WERI-Rb-1 (cell line): ENCODE measurements around the gene GALNT9.
A peak's percentile ranks its signal among the peaks of the same experiment; 100 is the strongest.

Source experiments
- DNase-seq: peaks from one replicate; pipeline ENCODE4 v3.0.0-alpha.2; 2020
- H3K27ac ChIP-seq: fragments of 250-450 bp; sonication (Bioruptor Pico); 2 replicates; pipeline ENCODE4 v1.5.1; 2020; ENCODE audit warnings: mild to moderate bottlenecking, moderate library complexity
- H3K27me3 ChIP-seq: fragments of 250-450 bp; sonication (Bioruptor Pico); 2 replicates; pipeline ENCODE4 v1.5.1; 2021; ENCODE audit warnings: mild to moderate bottlenecking, low read depth, moderate library complexity; ENCODE audit not compliant: insufficient read depth, severe bottlenecking
- H3K36me3 ChIP-seq: fragments of 250-450 bp; sonication (Bioruptor Pico); 2 replicates; pipeline ENCODE4 v1.5.1; 2020; ENCODE audit warnings: mild to moderate bottlenecking, moderate library complexity
- H3K4me3 ChIP-seq: 2 replicates; pipeline ENCODE4 v1.5.1; 2011; ENCODE audit warnings: low read depth, mild to moderate bottlenecking, control low read depth, low read length
- H3K9me3 ChIP-seq: fragments of 250-450 bp; sonication (Bioruptor Pico); 2 replicates; pipeline ENCODE4 v1.5.1; 2021; ENCODE audit warnings: mild to moderate bottlenecking, moderate library complexity; ENCODE audit not compliant: severe bottlenecking
- TF ChIP-seq, protein P1 (sequence below): IDR thresholded peaks from 2 replicates; pipeline ENCODE4 v1.5.1; 2011; ENCODE audit warnings: low read depth, mild to moderate bottlenecking, control low read depth, inconsistent platforms, low read length

Gene GALNT9

DNA sequence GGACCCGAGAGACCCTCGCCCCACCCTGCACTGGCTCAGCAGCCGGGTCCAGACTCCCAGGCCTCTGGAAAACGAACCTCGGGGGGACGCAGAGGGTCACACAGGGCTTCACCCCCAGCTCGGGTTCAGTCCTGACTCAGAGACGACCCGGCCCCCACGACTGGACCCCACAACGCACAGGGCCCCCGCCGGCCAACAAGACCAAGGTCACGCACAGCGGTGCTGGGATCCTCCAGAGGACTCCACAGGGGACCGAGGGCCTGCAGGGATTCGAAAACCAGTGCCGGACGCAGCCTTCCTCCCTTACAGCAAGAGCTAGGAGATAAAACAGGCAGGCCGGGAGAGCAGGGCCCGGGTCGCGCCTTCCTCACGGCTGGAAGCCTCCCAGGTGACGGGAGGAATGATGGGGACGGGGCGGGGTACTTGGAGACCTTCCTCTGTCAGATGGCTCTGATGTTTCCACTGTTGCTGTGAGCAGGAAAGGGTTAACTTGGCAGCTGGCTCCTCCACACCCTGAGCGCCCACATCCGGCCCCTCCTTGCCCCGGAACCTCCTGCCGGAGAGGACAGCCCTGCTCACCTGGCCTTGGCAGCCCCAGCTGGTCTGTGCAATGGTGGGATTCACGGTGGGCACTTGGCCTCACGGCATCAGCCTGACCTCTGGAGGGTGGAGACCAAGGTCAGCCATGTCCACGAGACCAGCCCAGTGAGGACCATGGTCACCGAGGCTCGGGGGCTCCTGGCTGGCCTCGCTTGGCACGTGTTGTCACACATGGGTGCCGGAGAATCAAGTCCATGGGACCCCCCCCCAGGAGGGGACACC is 46.2 kb downstream of the GALNT9 start:
- H3K27ac ChIP-seq: peak overlapping the region; percentile 91
- DNase-seq: peak; percentile 87
- TF ChIP-seq, protein P1, sequence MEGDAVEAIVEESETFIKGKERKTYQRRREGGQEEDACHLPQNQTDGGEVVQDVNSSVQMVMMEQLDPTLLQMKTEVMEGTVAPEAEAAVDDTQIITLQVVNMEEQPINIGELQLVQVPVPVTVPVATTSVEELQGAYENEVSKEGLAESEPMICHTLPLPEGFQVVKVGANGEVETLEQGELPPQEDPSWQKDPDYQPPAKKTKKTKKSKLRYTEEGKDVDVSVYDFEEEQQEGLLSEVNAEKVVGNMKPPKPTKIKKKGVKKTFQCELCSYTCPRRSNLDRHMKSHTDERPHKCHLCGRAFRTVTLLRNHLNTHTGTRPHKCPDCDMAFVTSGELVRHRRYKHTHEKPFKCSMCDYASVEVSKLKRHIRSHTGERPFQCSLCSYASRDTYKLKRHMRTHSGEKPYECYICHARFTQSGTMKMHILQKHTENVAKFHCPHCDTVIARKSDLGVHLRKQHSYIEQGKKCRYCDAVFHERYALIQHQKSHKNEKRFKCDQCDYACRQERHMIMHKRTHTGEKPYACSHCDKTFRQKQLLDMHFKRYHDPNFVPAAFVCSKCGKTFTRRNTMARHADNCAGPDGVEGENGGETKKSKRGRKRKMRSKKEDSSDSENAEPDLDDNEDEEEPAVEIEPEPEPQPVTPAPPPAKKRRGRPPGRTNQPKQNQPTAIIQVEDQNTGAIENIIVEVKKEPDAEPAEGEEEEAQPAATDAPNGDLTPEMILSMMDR: no peak
- no peaks in the 10 kb centered on the region for H3K36me3 ChIP-seq
- H3K9me3 ChIP-seq: no peaks in the 10 kb centered on the region
- no peaks in the 10 kb centered on the region for H3K27me3 ChIP-seq
- peak overlapping the region; percentile 42 for H3K4me3 ChIP-seq

DNA sequence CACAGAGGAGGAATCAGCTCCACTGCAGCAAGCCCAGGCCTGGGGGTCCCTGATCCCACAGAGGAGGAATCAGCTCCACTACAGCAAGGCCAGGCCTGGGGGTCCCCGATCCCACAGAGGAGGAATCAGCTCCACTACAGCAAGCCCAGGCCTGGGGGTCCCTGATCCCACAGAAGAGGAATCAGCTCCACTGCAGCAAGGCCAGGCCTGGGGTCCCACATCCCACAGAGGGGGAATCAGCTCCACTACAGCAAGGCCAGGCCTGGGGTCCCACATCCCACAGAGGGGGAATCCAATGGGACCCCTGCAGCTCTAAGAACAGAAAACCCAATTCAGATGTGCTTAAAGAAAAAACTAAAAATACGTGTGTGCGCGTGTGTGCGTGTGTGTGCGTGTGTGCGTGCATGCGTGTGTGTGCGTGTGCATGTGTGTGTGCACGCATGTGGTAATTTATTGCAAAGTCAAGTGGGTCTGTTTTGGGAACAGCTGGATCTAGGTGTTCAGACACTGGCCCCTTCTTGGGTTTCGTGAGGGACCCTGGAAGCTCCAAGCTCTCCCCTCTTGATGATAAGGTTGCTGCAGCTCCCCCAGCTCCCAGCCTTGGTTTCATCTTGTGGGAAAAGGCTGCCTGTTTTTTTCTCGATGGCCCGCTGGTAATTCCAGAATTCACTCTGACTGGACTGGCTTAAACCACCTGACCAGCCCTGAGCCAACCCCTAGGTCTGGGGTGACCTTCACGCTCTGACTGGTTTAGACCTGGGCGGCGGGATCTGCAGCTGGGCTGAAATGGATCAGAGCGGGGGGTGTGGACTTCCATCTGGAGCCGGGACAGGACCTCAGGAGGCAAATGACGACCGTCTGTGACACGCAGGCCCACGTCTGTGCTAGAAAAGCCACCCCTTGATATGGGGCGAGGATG is 47.1 kb downstream of the GALNT9 start:
- H3K27ac ChIP-seq: peak overlapping the region; percentile 91
- peak; percentile 93 for DNase-seq
- no peaks in the 10 kb centered on the region for H3K36me3 ChIP-seq
- no peaks in the 10 kb centered on the region for H3K27me3 ChIP-seq
- TF ChIP-seq, protein P1: no peak
- H3K4me3 ChIP-seq: peak overlapping the region; percentile 42
- H3K9me3 ChIP-seq: no peaks in the 10 kb centered on the region

DNA sequence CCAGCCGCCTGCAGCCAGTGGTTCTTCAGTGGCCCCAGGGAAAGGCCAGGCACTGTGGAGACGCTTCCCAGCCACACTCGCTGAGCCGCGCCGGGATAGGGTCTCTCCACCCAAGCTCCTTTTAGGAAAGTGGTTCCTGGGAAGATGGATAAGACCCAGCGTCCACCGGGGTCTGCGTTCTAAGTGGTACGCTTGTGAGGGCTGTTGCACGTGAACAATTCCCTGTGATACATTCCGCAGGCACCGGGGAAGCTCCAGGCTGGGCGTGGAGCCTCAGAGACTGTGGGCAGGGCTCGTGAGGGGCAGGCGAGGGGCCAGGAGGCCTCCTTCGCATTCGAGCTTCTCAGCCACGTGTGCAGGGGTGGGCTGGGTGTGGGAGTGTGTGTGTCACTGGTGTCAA is 48.4 kb downstream of the GALNT9 start:
- H3K4me3 ChIP-seq: no peak overlapping the region
- no peak for DNase-seq
- no peaks in the 10 kb centered on the region for H3K36me3 ChIP-seq
- no peaks in the 10 kb centered on the region for H3K9me3 ChIP-seq
- no peaks in the 10 kb centered on the region for H3K27me3 ChIP-seq
- TF ChIP-seq, protein P1: no peak
- H3K27ac ChIP-seq: no peak overlapping the region

DNA sequence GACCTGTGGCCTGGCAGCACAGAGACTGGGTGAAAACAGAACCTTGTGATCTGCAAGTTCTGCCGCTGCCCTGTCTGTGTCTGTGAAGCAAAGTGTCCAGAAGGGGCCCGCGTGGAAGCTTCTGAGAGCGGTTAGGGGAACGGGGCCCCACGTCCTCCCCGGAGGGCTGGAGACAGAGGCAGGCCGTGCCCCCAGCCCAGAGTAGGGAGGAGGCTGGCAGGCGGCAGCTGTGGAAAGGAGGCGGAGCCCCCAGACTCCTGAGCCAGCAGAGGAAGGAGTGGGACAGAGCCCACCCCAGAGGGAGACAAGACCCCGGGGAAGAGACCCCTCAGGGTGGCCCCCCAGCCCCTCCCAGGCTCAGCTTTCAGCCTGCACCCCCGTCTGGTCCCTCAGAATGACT is 49.0 kb downstream of the GALNT9 start:
- no peak overlapping the region for H3K4me3 ChIP-seq
- H3K27ac ChIP-seq: no peak overlapping the region
- no peaks in the 10 kb centered on the region for H3K9me3 ChIP-seq
- H3K27me3 ChIP-seq: no peaks in the 10 kb centered on the region
- H3K36me3 ChIP-seq: no peaks in the 10 kb centered on the region
- DNase-seq: no peak
- TF ChIP-seq, protein P1: no peak

DNA sequence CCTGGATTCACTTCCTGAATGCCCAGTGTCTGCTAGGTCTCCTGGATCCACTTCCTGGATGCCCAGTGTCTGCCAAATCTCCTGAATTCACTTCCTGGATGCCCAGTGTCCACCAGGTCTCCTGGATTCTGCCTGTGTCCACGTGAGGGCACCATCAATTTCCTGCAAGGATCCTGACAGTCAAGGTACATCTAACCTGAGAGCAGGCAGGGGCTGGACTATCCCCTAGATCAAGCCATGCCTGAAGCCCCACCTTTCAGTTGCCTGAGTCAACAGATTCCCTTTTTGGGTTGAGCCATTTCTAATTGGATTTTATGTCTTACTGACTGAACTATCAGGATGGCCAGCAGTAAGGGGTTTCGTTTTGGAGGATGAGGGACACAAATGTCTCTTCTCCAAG is 49.5 kb downstream of the GALNT9 start:
- Histone ChIP-seq H3K9me3 (no peaks in the 10 kb centered on the region), H3K27ac (no peak overlapping the region), H3K27me3 (no peaks in the 10 kb centered on the region), H3K4me3 (no peak overlapping the region), H3K36me3 (no peaks in the 10 kb centered on the region)
- DNase-seq: no peak
- TF ChIP-seq, protein P1: no peak
